Measurements from ENCODE around the gene UBE2R2.
A peak's percentile ranks its signal among the peaks of the same experiment; 100 is the strongest.

DNA sequence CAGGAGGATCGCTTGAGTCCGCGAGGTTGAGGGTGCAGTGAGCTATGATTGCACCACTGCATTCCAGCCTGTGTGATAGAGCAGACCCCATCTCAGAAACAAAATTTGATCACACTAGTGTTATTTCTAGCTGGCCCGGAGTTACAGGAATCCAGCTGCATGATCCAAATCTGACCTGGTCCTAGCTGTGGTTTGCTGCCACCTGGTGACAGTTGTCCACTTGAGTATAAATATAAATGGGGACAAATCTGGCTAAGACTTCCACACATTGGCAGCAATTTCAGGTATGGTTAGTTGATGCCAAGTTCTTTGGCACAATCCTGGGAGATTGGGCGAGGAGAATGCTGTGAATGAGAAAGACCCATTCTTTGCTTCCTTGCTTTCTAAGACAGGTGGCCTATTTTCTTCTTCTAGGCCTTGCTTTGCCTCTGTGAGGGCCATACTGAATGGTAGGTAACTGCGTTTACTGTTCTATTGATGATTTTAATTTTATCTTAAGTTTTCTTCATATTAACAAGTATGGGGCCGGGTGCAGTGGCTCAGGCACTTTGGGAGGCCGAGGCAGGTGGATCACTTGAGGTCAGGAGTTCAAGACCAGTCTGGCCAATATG lies 35.4 kb downstream of the UBE2R2 start:
- TF ChIP-seq, protein P1, sequence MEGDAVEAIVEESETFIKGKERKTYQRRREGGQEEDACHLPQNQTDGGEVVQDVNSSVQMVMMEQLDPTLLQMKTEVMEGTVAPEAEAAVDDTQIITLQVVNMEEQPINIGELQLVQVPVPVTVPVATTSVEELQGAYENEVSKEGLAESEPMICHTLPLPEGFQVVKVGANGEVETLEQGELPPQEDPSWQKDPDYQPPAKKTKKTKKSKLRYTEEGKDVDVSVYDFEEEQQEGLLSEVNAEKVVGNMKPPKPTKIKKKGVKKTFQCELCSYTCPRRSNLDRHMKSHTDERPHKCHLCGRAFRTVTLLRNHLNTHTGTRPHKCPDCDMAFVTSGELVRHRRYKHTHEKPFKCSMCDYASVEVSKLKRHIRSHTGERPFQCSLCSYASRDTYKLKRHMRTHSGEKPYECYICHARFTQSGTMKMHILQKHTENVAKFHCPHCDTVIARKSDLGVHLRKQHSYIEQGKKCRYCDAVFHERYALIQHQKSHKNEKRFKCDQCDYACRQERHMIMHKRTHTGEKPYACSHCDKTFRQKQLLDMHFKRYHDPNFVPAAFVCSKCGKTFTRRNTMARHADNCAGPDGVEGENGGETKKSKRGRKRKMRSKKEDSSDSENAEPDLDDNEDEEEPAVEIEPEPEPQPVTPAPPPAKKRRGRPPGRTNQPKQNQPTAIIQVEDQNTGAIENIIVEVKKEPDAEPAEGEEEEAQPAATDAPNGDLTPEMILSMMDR (conservative IDR thresholded peaks at IDR 0.05; ENCODE audit: low read depth, low read length), result peak; percentile 40
- TF ChIP-seq, protein P2, sequence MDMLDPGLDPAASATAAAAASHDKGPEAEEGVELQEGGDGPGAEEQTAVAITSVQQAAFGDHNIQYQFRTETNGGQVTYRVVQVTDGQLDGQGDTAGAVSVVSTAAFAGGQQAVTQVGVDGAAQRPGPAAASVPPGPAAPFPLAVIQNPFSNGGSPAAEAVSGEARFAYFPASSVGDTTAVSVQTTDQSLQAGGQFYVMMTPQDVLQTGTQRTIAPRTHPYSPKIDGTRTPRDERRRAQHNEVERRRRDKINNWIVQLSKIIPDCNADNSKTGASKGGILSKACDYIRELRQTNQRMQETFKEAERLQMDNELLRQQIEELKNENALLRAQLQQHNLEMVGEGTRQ (IDR thresholded peaks at IDR 0.05; ENCODE audit: low read depth, low read length), result no peak
- TF ChIP-seq POLR2A (IDR thresholded peaks at IDR 0.05; ENCODE audit: low read depth, low read length), result no peak
